Right lobe of liver (tissue), 4 donors: Measurements from ENCODE around the gene CLPSL2.

Source experiments
- CTCF ChIP-seq, 4 donors: fragments of 200-600 bp in 3 of 4; fragments of 450-650 bp in 1 of 4; IDR thresholded peaks; one replicate each; pipeline versions ENCODE4 v1.5.1 to v1.8.0; 2016 to 2022; ENCODE audit warnings: antibody characterized with exemption in 4 of 4, mild to moderate bottlenecking in 2 of 4
- POLR2A ChIP-seq: fragments of 450-650 bp; IDR thresholded peaks from one replicate; pipeline ENCODE4 v1.6.1; 2017; ENCODE audit warnings: antibody characterized with exemption, mild to moderate bottlenecking
- donor health status: DM: no; HTN: no; CAD: no.
- donor health status: DM: no; HTN: no; CAD: no.
- donor health status: DM: no; HTN: yes; CAD: no.

- TF ChIP-seq CTCF (IDR thresholded peaks at IDR 0.05) (no peak), POLR2A (no peak)
Observed at GRCh38 chr6:35790683-35791082, 14.3 kb downstream of the CLPSL2 start.
